A204.1 (cell line): ENCODE data around the gene DPPA5.
"Not testable (repeated sequence)": the region's sequence is repeated elsewhere in the genome, so short reads cannot be mapped to it uniquely, and the experiment has no call there.

Source experiments
- FAIRE-seq: peaks from 2 replicates; lab custom pipeline; 2012; peaks lifted over from hg19 to GRCh38; lab: Jason Lieb, UNC

Gene DPPA5

DNA sequence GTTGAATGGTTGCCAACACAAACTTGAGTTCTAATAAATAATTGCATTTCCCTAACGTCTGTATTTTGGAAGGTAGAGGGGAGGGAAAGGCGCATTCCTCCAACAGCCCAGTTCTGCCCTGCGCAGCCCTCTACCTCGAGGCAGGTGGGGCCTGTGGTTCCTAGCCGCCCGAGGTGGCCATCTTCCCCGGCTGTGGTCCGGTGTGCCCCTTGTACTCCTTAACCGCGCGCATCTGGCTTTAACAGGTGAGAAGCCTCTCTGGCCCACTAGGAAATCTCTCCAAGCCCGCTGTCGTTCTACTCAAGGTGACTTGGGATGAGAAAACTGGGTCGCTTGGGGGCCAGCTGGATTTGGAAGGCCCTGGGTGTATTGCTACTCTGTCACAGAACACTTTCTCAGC lies 10.0 kb upstream of the DPPA5 start:
- no peak for FAIRE-seq

GRCh38 chr6:73363537-73363875 lies 9.4 kb upstream of the DPPA5 start:
- FAIRE-seq: no peak

DNA sequence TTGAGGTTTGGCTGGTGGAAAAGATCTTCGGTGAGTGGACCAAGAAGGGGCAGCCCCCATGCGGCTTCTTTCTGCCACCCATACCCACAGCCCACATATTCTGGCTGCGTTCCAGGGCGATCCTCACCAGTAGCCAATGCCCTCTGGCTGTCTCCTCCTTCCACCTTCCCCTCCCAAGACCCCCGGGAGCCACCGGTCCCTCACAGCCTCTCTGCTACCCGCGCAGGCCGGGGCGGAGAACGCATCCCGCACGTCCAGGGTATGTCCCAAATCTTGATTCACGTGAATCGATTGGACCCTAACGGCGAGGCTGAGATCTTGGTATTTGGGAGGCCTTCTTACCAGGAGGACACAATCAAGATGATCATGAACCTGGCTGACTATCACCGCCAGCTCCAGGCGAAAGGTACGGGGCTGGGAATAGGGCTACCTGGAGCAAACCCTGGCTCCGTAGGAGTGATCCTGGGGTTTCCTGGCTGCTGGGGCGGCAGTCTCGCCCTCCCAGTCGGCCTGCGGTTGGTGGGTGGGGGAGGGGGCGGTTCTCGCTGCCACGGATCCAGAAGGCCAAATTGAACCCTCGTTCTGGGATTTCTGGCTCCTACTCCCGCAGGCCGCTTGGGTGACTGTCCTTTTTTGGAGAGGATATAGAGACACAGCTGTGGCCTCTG lies 8.9 kb upstream of the DPPA5 start:
- FAIRE-seq: no peak

GRCh38 chr6:73362358-73362757 lies 8.3 kb upstream of the DPPA5 start, which contains the start of gene KHDC3L:
Gene KHDC3L (plus strand): TSS chr6:73362658. CDS start chr6:73362730, 72 bp downstream.
- no peak for FAIRE-seq

DNA sequence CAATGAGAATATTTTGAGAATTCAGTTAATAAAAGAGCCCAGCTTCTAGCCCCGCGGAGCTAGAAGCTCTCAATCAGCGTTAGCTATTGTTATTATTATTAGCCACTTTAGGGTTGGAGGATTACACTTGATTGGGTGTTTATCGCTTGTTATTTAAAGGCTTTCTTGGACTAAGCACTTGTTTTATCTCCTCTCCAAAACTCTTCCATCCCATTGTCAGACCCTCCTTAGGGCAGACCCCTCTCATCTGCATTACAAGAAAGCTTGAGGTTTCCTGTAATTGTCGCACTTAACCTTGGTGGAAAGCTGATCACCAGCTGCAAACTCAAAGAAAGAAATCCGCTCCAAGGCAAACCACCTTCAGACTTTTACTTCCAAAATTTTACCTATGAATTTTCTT lies 4.8 kb downstream of the DPPA5 start:
- no peak for FAIRE-seq

DNA sequence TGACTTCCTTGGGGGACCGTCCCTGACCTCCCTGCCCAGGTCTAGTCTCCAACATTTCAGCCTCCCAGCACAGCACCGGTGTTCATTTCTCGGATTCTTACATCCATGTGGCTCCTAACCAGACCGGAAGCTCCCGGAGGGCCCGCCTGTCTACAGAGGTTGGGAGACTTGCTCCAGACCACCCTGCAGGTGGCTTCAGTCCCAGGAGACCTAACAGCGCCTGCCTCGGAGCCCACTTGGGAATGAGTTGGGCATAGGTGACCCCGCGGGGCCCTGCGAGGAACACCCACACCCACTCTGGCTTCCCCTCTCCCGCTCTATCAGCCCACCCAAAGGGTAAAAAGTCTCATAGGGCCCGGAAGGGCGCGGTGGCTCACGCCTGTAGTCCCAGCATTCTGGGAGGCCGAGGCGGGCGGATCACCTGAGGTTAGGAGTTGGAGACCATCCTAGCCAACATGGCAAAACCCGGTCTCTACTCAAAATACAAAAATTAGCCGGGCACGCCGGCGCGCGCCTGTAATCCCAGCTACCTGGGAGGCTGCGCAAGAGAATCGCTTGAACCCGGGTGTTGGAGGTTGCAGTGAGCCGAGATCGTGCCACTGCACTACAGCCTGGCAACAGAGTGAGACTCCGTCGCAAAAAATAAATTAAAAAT lies 5.4 kb downstream of the DPPA5 start:
- FAIRE-seq: no peak

GRCh38 chr6:73343164-73343563 lies 10.9 kb downstream of the DPPA5 start:
- FAIRE-seq: no peak

DNA sequence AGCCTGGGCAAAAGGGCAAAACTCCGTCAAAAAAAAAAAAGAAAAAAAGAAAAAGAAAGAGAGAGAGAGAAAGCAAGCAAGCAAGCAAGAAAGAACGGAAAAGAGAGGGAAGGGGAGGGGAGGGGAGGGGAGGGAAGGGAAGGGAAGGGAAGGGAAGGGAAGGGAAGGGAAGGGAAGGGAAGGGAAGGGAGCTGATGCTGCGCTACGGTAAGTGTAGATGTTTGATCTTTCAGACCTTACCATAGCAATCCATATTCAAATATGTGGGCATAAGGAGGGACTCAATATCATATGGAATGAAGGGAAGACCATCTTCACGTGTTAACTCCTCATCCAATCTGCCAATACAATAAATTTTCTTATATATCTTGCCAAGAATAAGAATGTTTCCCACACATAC lies 11.9 kb downstream of the DPPA5 start:
- no peak for FAIRE-seq

- no peak for FAIRE-seq
Measured at GRCh38 chr6:73341335-73341734, 12.7 kb downstream of the DPPA5 start.

DNA sequence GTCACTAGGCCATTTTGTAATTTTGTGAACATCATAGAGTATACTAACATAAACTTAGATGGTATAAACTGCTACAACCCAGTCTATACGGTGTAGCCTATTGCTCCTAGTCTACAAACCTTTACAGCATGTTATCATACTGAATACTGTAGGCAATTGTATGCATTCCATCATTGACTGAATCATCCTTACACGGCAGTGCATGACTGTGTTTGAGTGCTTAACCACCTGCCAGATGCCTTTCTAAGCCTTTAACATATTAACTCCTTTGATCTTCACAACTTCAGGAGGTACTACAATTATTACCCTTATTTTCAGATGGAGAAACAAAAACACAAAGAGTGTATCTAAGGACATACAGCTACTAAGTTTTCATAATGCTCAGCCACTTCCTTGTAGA lies 14.0 kb downstream of the DPPA5 start:
- no peak for FAIRE-seq

- FAIRE-seq: no peak
Measured at GRCh38 chr6:73339340-73339739, 14.7 kb downstream of the DPPA5 start.

- no peak for FAIRE-seq
Measured at GRCh38 chr6:73329201-73329600, 24.9 kb downstream of the DPPA5 start.

GRCh38 chr6:73328790-73329189 lies 25.3 kb downstream of the DPPA5 start:
- no peak for FAIRE-seq

DNA sequence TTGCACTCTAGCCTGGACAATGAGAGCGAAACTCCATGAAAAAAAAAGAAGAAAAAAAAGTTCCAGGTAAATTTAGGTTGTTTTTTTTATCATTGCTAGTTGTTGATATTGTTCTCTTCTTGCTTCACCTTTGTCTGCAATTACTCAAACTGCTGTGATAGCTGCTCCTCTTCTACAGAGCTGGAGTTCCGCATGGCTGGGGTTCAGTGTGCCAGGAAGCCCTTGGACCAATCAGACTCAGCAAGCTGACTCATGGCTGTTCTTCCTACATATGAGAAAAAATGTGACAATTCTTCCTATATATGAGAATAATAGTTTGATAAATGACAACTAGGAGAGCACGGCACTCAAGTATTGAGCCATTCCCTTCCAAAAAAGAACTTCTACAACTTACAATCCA lies 28.4 kb downstream of the DPPA5 start:
- no peak for FAIRE-seq

DNA sequence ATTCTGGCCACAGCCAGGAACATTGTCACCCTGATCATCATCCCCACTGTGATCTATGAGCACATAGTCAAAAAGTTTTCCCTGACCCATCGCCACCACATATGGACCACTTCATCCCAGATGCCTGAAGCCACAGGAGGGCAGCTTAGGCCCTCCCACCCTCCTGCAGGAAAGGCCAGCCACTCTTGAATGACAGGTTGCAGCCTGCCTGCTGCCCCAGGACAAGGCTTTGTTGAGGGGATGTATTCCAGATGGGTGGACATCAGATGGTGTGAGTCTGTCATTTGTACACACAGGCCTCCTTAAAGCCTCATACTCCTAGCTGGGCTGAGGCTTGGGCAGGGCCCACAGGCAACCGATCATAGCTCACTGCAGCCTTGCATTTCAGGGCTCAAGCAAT lies 30.8 kb downstream of the DPPA5 start:
- no peak for FAIRE-seq

- FAIRE-seq: no peak
Measured at GRCh38 chr6:73314577-73315492, 39.2 kb downstream of the DPPA5 start.

GRCh38 chr6:73310503-73310845 lies 43.6 kb downstream of the DPPA5 start:
- FAIRE-seq: not testable (repeated sequence)

DNA sequence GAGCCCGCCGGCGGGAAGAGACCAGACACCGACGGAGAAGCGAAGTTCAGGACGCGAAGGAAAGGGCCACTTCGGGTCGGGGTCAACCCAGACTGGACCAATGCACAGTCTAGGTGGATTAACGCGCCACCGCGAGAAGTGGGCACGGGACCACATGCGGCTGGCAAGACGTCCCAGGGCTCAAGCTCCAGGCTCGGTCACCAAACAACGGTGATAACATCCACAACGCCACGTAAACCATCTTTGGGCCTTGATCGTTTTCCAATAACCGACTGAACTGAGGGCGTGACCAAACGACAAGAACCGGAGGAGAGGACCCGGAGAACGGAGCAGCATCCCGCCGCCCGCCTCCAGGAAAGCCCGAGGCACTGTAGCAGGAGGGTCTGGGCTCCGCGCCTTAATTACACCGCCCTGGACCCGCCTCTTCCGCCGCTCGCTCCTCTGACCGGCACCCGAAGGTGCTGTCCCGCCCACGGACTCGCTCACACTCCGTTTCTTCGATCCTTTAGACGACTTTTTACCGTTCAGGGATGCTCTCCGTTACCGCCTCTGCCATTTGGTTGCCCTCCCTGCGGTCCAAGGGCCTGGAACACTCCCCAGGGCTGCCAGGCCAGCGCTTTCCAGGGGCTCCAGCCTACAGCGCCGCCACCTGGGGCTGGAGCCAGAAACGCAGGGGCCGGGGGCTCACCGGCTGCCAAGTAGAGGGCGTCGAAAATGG lies 44.1 kb downstream of the DPPA5 start:
- no peak for FAIRE-seq

DNA sequence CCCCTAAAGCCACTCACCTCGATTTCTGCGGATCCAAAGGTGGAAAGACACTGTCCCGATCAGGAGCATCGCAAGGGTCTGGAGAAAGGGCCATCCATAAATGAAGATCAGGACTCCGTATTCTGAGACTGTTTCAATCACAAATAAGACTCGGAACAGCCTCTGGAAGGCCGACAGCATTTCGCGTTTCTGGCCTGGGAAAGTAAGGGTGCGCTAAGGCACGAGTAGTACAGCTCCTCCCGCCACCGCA lies 44.6 kb downstream of the DPPA5 start:
- FAIRE-seq: no peak

DNA sequence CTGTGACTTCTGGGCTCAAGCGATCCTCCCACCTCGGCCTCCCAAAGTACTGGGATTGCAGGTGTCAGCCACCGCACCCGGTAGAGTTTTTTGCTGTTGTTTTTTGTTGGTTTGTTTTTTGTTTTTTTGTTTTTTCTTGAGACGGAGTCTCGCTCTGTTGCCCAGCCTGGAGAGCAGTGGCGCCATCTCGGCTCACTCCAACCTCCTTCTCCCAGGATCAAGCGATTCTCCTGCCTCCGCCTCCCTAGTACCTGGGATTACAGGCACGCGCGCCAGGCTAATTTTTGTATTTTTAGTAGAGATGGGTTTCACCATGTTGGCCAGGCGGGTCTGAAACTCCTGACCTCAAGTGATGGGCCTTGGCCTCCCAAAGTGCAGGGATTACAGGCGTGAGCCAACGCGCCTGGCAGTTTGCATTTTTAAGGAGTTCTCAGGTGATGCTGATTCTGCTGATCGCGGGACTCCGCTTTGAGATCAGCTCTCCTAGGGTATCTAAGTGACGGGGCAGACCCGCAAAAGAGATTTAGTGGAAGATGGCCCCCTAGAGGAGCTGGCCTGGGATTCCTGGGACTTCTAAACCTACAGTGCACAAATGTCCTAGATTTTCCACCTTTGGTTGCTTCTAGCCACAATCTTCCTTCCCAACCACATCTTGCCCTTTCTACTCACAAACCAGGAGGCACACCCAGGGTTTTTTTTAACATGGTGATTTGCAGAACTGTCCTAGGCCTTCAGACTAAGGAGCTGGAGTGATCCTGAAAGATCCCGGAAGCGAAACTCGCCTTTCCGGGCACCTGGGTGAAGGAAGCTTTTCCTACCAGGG lies 45.2 kb downstream of the DPPA5 start:
- FAIRE-seq: no peak

DNA sequence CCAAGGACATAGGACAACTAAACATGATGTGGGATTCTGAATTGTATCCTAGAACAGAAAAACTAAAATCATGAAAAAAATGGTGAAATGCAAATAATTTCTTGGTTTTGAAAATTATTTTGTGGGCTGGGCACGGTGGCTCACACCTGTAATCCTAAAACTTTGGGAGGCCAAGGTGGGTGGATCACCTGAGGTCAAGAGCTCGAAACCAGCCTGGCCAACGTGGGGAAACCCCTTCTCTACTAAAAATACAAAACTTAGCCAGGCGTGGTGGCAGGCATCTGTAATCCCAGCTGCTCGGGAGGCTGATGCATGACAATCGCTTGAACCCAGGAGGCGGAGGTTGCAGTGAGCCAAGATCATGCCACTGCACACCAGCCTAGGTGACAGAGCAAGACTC lies 50.3 kb downstream of the DPPA5 start:
- not testable (repeated sequence) for FAIRE-seq
